ENCODE results near the gene FANCC. TPM values are rescaled to one million over a fixed set of nuclear protein-coding genes. Genes with fewer than 3 reads are reported as not detected.

FANCC gene
- 5.5 and 5.9 TPM in 2 replicates for total RNA-seq

GRCh38 chr9:95317119-95317892 is at the start of gene FANCC:
FANCC (minus strand) TSS chr9:95317709; CDS start chr9:95249291, 68,418 bp downstream.

Other genes with a start within 250 kb of the FANCC start
- 5.0 and 5.8 TPM in 2 replicates for gene PTCH1, start 199.3 kb upstream of the FANCC start, total RNA-seq

Measured in bronchus fibroblast of lung (primary cell).